ENCODE results near the gene TMEM252. TPM values are rescaled to one million over a fixed set of nuclear protein-coding genes. Genes with fewer than 3 reads are reported as not detected.

The TMEM252 gene
- total RNA-seq, 2 donors from 2014 or later: not detected

- Histone ChIP-seq H3K36me3 (peaks cover 6% of the 10 kb centered on the region), H3K4me3 (no peak overlapping the region), H3K4me1 (ENCODE audit: control insufficient read depth in 1 of 2, low read depth in 2 of 2) (no peaks in the 10 kb centered on the region), H3K9me3 (no peaks in the 10 kb centered on the region), H3K27ac (peak overlapping the region in 1 of 2 donors; percentile 55), H3K27me3 (replicated peaks; ENCODE audit: insufficient read depth) (no peaks in the 10 kb centered on the region)
- no peak for TF ChIP-seq CTCF (IDR thresholded peaks at IDR 0.05)
- DNase-seq (ENCODE audit: low spot score) (no peak), ATAC-seq (ENCODE audit: insufficient number of reproducible peaks, low FRiP score, low read depth) (no peak)
These were observed 10.1 kb downstream of the TMEM252 start for GRCh38 chr9:68530618-68531017.

GRCh38 chr9:68523367-68523936 lies 17.2 kb downstream of the TMEM252 start:
- ATAC-seq (ENCODE audit: insufficient number of reproducible peaks, low FRiP score, low read depth) (no peak), DNase-seq (ENCODE audit: low spot score) (no peak)
- Histone ChIP-seq H3K27me3 (replicated peaks; ENCODE audit: insufficient read depth) (no peaks in the 10 kb centered on the region), H3K36me3 (no peaks in the 10 kb centered on the region), H3K4me1 (ENCODE audit: control insufficient read depth in 1 of 2, low read depth in 2 of 2) (no peaks in the 10 kb centered on the region), H3K4me3 (no peak overlapping the region), H3K27ac (no peak overlapping the region), H3K9me3 (no peaks in the 10 kb centered on the region)
- no peak for TF ChIP-seq CTCF (IDR thresholded peaks at IDR 0.05)

GRCh38 chr9:68522954-68523353 lies 17.7 kb downstream of the TMEM252 start:
- H3K9me3 ChIP-seq: no peaks in the 10 kb centered on the region
- H3K4me1 ChIP-seq (ENCODE audit: control insufficient read depth in 1 of 2, low read depth in 2 of 2): no peaks in the 10 kb centered on the region
- H3K4me3 ChIP-seq: no peak overlapping the region
- no peak overlapping the region for H3K27ac ChIP-seq
- ATAC-seq (ENCODE audit: insufficient number of reproducible peaks, low FRiP score, low read depth): no peak
- no peak for TF ChIP-seq CTCF (IDR thresholded peaks at IDR 0.05)
- no peak for DNase-seq (ENCODE audit: low spot score)
- no peaks in the 10 kb centered on the region for H3K27me3 ChIP-seq (replicated peaks; ENCODE audit: insufficient read depth)
- H3K36me3 ChIP-seq: no peaks in the 10 kb centered on the region

GRCh38 chr9:68522131-68522530 lies 18.6 kb downstream of the TMEM252 start:
- no peaks in the 10 kb centered on the region for H3K9me3 ChIP-seq
- no peak for ATAC-seq (ENCODE audit: insufficient number of reproducible peaks, low FRiP score, low read depth)

More at GRCh38 chr9:68522131-68522530, 18.6 kb downstream of the TMEM252 start:
- Histone ChIP-seq H3K4me3 (no peak overlapping the region), H3K27me3 (replicated peaks; ENCODE audit: insufficient read depth) (no peaks in the 10 kb centered on the region), H3K4me1 (ENCODE audit: control insufficient read depth in 1 of 2, low read depth in 2 of 2) (no peaks in the 10 kb centered on the region), H3K27ac (no peak overlapping the region), H3K36me3 (no peaks in the 10 kb centered on the region)
- DNase-seq (ENCODE audit: low spot score): no peak
- TF ChIP-seq CTCF (IDR thresholded peaks at IDR 0.05): no peak

Data from thoracic aorta (tissue), 2 donors.